Measurements from ENCODE around the gene STX10. TPM values are rescaled to one million over a fixed set of nuclear protein-coding genes. Genes with fewer than 3 reads are reported as not detected.

The STX10 gene
- total and polyA plus RNA-seq, 9 of the 15 experiments (the other 6 are each of a cell fraction or from before 2014, with no cell fraction given) = 0.51 to 66.3 (median 31.0) TPM

GRCh38 chr19:13151605-13152355 lies 1.6 kb upstream of the STX10 start (continued):
- TF ChIP-seq CTCF (IDR thresholded peaks at IDR 0.05 in 2 of 3, conservative IDR thresholded peaks at IDR 0.05 in 1 of 3; ENCODE audit: insufficient read depth in 2 of 3, low read depth in 1 of 3, low read length in 3 of 3) (peak in 1 of 3 experiments; percentile 18; a peak in 2 of 6 replicates), RNF219 (CRISPR knock-in tag; IDR thresholded peaks at IDR 0.05) (no peak), ZNF316 (IDR thresholded peaks at IDR 0.05) (no peak), BRF2 (IDR thresholded peaks at IDR 0.05; ENCODE audit: borderline replicate concordance, insufficient read depth, insufficient read length) (no peak), ARNT (IDR thresholded peaks at IDR 0.05) (no peak), PTRF (tag; IDR thresholded peaks at IDR 0.05) (no peak), MGA (IDR thresholded peaks at IDR 0.05) (peak; percentile 66), CHD4 (IDR thresholded peaks at IDR 0.05; ENCODE audit: insufficient read depth, insufficient replicate concordance, low read depth, low read length, poor library complexity, severe bottlenecking) (no peak), ZNF717 (CRISPR knock-in tag; IDR thresholded peaks at IDR 0.05) (no peak), NFATC3 (IDR thresholded peaks at IDR 0.05) (no peak)

Data from K562 (cell line).